ENCODE data around the gene FADS2. TPM values are rescaled to one million over a fixed set of nuclear protein-coding genes. Genes with fewer than 3 reads are reported as not detected.

Gene FADS2
- total and polyA plus RNA-seq, 3 donors from 2014 or later = 73.5 to 123 (median 80.8) TPM

DNA sequence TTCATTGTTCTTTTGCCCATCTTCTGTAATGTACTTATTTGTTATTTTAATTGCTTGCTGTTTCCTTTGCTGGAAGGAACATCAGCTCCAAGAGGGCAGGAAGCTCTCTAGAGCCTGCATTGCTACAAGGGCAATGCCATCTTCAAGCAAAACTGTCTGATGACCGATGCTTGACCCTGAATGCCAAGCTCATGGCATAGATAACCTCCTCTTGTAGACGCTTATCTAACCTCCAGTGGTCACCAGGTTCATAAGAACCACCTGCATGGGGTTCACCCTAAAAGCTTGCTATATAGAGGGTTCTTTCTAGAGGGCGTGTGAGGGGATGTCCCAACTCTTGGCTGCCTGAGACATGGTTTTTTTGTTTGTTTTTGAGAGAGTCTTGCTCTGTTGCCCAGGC is 46.8 kb downstream of the FADS2 start:
- peaks cover 20% of the 10 kb centered on the region for H3K4me1 ChIP-seq
- intact Hi-C loops (cut with DNase I; ENCODE audit: low total_unique reads) = no loop called here
- TF ChIP-seq POLR2A (IDR thresholded peaks at IDR 0.05) = no peak
- 70 to 74% methylated on average over 3 of the region's 3 CpGs for WGBS, 2 donors
- no peak overlapping the region for H3K27ac ChIP-seq
- no peak overlapping the region for H3K4me3 ChIP-seq
- no peaks in the 10 kb centered on the region for H3K36me3 ChIP-seq (ENCODE audit: low read depth, missing control alignments)
- no peaks in the 10 kb centered on the region for H3K9me3 ChIP-seq
- DNase-seq = no peak
- no peaks in the 10 kb centered on the region for H3K27me3 ChIP-seq

GRCh38 chr11:61875698-61876097 is 47.6 kb downstream of the FADS2 start:
- H3K9me3 ChIP-seq = no peaks in the 10 kb centered on the region
- H3K27me3 ChIP-seq = no peaks in the 10 kb centered on the region
- no peak overlapping the region for H3K4me3 ChIP-seq
- TF ChIP-seq POLR2A (IDR thresholded peaks at IDR 0.05) = no peak
- TF ChIP-seq, protein P1, sequence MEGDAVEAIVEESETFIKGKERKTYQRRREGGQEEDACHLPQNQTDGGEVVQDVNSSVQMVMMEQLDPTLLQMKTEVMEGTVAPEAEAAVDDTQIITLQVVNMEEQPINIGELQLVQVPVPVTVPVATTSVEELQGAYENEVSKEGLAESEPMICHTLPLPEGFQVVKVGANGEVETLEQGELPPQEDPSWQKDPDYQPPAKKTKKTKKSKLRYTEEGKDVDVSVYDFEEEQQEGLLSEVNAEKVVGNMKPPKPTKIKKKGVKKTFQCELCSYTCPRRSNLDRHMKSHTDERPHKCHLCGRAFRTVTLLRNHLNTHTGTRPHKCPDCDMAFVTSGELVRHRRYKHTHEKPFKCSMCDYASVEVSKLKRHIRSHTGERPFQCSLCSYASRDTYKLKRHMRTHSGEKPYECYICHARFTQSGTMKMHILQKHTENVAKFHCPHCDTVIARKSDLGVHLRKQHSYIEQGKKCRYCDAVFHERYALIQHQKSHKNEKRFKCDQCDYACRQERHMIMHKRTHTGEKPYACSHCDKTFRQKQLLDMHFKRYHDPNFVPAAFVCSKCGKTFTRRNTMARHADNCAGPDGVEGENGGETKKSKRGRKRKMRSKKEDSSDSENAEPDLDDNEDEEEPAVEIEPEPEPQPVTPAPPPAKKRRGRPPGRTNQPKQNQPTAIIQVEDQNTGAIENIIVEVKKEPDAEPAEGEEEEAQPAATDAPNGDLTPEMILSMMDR (IDR thresholded peaks at IDR 0.05) = no peak
- H3K27ac ChIP-seq = no peak overlapping the region
- WGBS, 2 donors = 95 to 100% methylated on average over 2 to 14 of the region's 14 CpGs
- peaks cover 17% of the 10 kb centered on the region for H3K4me1 ChIP-seq
- intact Hi-C loops (cut with DNase I; ENCODE audit: low total_unique reads) = no loop called here
- no peaks in the 10 kb centered on the region for H3K36me3 ChIP-seq (ENCODE audit: low read depth, missing control alignments)
- DNase-seq = no peak

- no peaks in the 10 kb centered on the region for H3K36me3 ChIP-seq (ENCODE audit: low read depth, missing control alignments)
- no peaks in the 10 kb centered on the region for H3K9me3 ChIP-seq
- intact Hi-C loops (cut with DNase I; ENCODE audit: low total_unique reads) = no loop called here
- H3K27ac ChIP-seq = no peak overlapping the region
- peaks cover 3% of the 10 kb centered on the region for H3K4me1 ChIP-seq
- no peak for DNase-seq
- no peak overlapping the region for H3K4me3 ChIP-seq
- no peaks in the 10 kb centered on the region for H3K27me3 ChIP-seq
- WGBS, 2 donors = 89 to 93% methylated on average over 1 to 7 of the region's 7 CpGs
- no peak for TF ChIP-seq POLR2A (IDR thresholded peaks at IDR 0.05)
- TF ChIP-seq, protein P1 (IDR thresholded peaks at IDR 0.05) = no peak
Measured at GRCh38 chr11:61879152-61879551, 51.1 kb downstream of the FADS2 start.

GRCh38 chr11:61880031-61880430 is 51.9 kb downstream of the FADS2 start:
- Histone ChIP-seq H3K27me3 (no peaks in the 10 kb centered on the region), H3K9me3 (no peaks in the 10 kb centered on the region), H3K36me3 (ENCODE audit: low read depth, missing control alignments) (no peaks in the 10 kb centered on the region), H3K27ac (no peak overlapping the region), H3K4me3 (no peak overlapping the region), H3K4me1 (no peaks in the 10 kb centered on the region)
- TF ChIP-seq POLR2A (IDR thresholded peaks at IDR 0.05) = no peak
- TF ChIP-seq, protein P1 (IDR thresholded peaks at IDR 0.05) = no peak
- intact Hi-C loops (cut with DNase I; ENCODE audit: low total_unique reads) = no loop called here
- no peak for DNase-seq
- WGBS, 2 donors = 92 to 96% methylated on average over 11 of the region's 11 CpGs

- intact Hi-C loops (cut with DNase I; ENCODE audit: low total_unique reads) = no loop called here
- Histone ChIP-seq H3K27ac (no peak overlapping the region), H3K4me3 (no peak overlapping the region), H3K9me3 (no peaks in the 10 kb centered on the region), H3K27me3 (no peaks in the 10 kb centered on the region), H3K36me3 (ENCODE audit: low read depth, missing control alignments) (no peaks in the 10 kb centered on the region), H3K4me1 (no peaks in the 10 kb centered on the region)
- DNase-seq = no peak
- WGBS, 2 donors = 81 to 82% methylated on average over 6 of the region's 6 CpGs
- no peak for TF ChIP-seq POLR2A (IDR thresholded peaks at IDR 0.05)
- TF ChIP-seq, protein P1 (IDR thresholded peaks at IDR 0.05) = no peak
Measured at GRCh38 chr11:61880454-61880853, 52.4 kb downstream of the FADS2 start.
